Thyroid gland (tissue), 4 donors: Measurements from ENCODE around the gene KRTAP5-7. TPM values are rescaled to one million over a fixed set of nuclear protein-coding genes. Genes with fewer than 3 reads are reported as not detected.

Experiments
- DNase-seq, 2 donors: peaks; one replicate each; pipeline ENCODE4 v3.0.0-alpha.2; 2019
- H3K27ac ChIP-seq, 3 donors: fragments of 200-600 bp; sonication (generic); 1 replicate in 2 of 3; 2 replicates in 1 of 3; pipeline ENCODE4 v1.5.1; 2016 to 2019; ENCODE audit warnings: mild to moderate bottlenecking in 1 of 3, moderate library complexity in 1 of 3
- H3K27me3 ChIP-seq: fragments of 200-600 bp; sonication (generic); one replicate; pipeline ENCODE4 v1.5.1; 2019
- H3K36me3 ChIP-seq, 2 donors: fragments of 200-600 bp; sonication (generic); one replicate each; pipeline ENCODE4 v1.5.1; 2016 to 2019
- H3K4me1 ChIP-seq, 2 donors: fragments of 200-600 bp; sonication (generic); one replicate each; pipeline ENCODE4 v1.5.1; 2017 to 2019
- H3K4me3 ChIP-seq, 3 donors: fragments of 200-600 bp; sonication (generic); replicated peaks in 1 of 3; 1 replicate in 2 of 3; 2 replicates in 1 of 3; pipeline ENCODE4 v1.5.1; 2016; ENCODE audit warnings: mild to moderate bottlenecking in 1 of 3
- H3K9me3 ChIP-seq: fragments of 200-600 bp; sonication (generic); one replicate; pipeline ENCODE4 v1.5.1; 2017
- CTCF ChIP-seq, 6 experiments: fragments of 200-600 bp in 3 of 6; fragments of 450-650 bp in 3 of 6; sonication (generic) in 3 of 6; IDR thresholded peaks; one replicate each; pipeline ENCODE4 v1.5.1; 2016 to 2019; ENCODE audit warnings: antibody characterized with exemption in 6 of 6, mild to moderate bottlenecking in 2 of 6, inconsistent platforms in 1 of 6, moderate library complexity in 1 of 6
- POLR2A ChIP-seq, 2 donors: fragments of 450-650 bp; IDR thresholded peaks; one replicate each; pipeline ENCODE4 v1.6.1; 2017; ENCODE audit warnings: antibody characterized with exemption in 2 of 2, mild to moderate bottlenecking in 2 of 2, moderate library complexity in 1 of 2
- WGBS, 2 donors: methylation state at CpG; one replicate each; pipeline ENCODE4 v1.1.5; 2017; 5-methylcytosine and 5-hydroxymethylcytosine counted together
- intact Hi-C: fragments of 100-400 bp; cut with DNase I; formaldehyde crosslinking; loops from one replicate; pipeline ENCODE4 v1.15.1; 2023
- total RNA-seq, 4 donors: library from RNA; depleted of rRNA; stranded (reverse); fragments of >200 nt; gene quantifications; one replicate each; pipeline ENCODE4 v1.2.3, GENCODE V29; 2016

KRTAP5-7 gene
- total RNA-seq, 4 donors from 2014 or later, result 1.2 TPM; not detected in 3

- intact Hi-C loops, result no loop called here
- no peak overlapping the region for H3K27ac ChIP-seq
- no peaks in the 10 kb centered on the region for H3K27me3 ChIP-seq
- no peak for DNase-seq
- H3K9me3 ChIP-seq, result no peaks in the 10 kb centered on the region
- H3K36me3 ChIP-seq, result peaks cover 0 to 5% of the 10 kb centered on the region in 2 donors
- H3K4me1 ChIP-seq, result no peaks in the 10 kb centered on the region
- TF ChIP-seq CTCF (IDR thresholded peaks at IDR 0.05) (no peak), POLR2A (IDR thresholded peaks at IDR 0.05) (no peak)
- WGBS, 2 donors, result 95 to 97% methylated on average over 5 of the region's 5 CpGs
- H3K4me3 ChIP-seq, result no peak overlapping the region
These were observed 20.0 kb upstream of the KRTAP5-7 start for GRCh38 chr11:71507102-71507501.

- no peaks in the 10 kb centered on the region for H3K9me3 ChIP-seq
- H3K27me3 ChIP-seq, result no peaks in the 10 kb centered on the region
- no peaks in the 10 kb centered on the region for H3K4me1 ChIP-seq
- no peak overlapping the region for H3K4me3 ChIP-seq
- intact Hi-C loops, result no loop called here
- H3K27ac ChIP-seq, result no peak overlapping the region
- no peaks in the 10 kb centered on the region for H3K36me3 ChIP-seq
- no peak for TF ChIP-seq POLR2A (IDR thresholded peaks at IDR 0.05)
- TF ChIP-seq CTCF (IDR thresholded peaks at IDR 0.05), result no peak
- DNase-seq, result no peak
- WGBS, 2 donors, result 96% methylated on average over 18 to 51 of the region's 55 CpGs
These were observed 8.3 kb upstream of the KRTAP5-7 start for GRCh38 chr11:71518506-71519471.

- H3K27ac ChIP-seq, result no peak overlapping the region
- DNase-seq, result no peak
- TF ChIP-seq CTCF (IDR thresholded peaks at IDR 0.05), result no peak
- WGBS, 2 donors, result 79 to 90% methylated on average over 10 of the region's 10 CpGs
- H3K9me3 ChIP-seq, result no peaks in the 10 kb centered on the region
- H3K4me1 ChIP-seq, result no peaks in the 10 kb centered on the region
- no peaks in the 10 kb centered on the region for H3K36me3 ChIP-seq
- intact Hi-C loops, result no loop called here
- no peaks in the 10 kb centered on the region for H3K27me3 ChIP-seq
- H3K4me3 ChIP-seq, result no peak overlapping the region
These were observed 7.5 kb upstream of the KRTAP5-7 start for GRCh38 chr11:71519546-71519945.

GRCh38 chr11:71525188-71525937 lies 1.7 kb upstream of the KRTAP5-7 start:
- no peak for DNase-seq
- Histone ChIP-seq H3K36me3 (no peaks in the 10 kb centered on the region), H3K27me3 (no peaks in the 10 kb centered on the region), H3K27ac (no peak overlapping the region), H3K9me3 (no peaks in the 10 kb centered on the region), H3K4me3 (no peak overlapping the region), H3K4me1 (no peaks in the 10 kb centered on the region)
- TF ChIP-seq POLR2A (IDR thresholded peaks at IDR 0.05), result no peak
- no peak for TF ChIP-seq CTCF (IDR thresholded peaks at IDR 0.05)
- 64 to 88% methylated on average over 3 of the region's 3 CpGs for WGBS, 2 donors
- intact Hi-C loops, result no loop called here
